Upper lobe of left lung (tissue), 6 donors: Measurements from ENCODE around the gene C5orf15. TPM values are rescaled to one million over a fixed set of nuclear protein-coding genes. Genes with fewer than 3 reads are reported as not detected.

Experiments used
- ATAC-seq, 2 donors: fragments of 200-7000 bp; cut with Tn5 transposase; one replicate each; pipeline ENCODE4 v1.9.1; 2022; ENCODE audit warnings: mild to moderate bottlenecking in 2 of 2, moderate library complexity in 2 of 2; ENCODE audit not compliant: low FRiP score in 2 of 2
- DNase-seq, 2 donors: peaks; one replicate each; pipeline ENCODE4 v3.0.0-alpha.2; 2019 to 2020
- H3K27ac ChIP-seq, 4 donors: fragments of 200-600 bp; sonication (generic); one replicate each; pipeline ENCODE4 v1.5.1; 2016 to 2019
- H3K27me3 ChIP-seq, 4 donors: fragments of 200-600 bp; sonication (generic); one replicate each; pipeline ENCODE4 v1.5.1; 2017 to 2019
- H3K36me3 ChIP-seq, 4 donors: fragments of 200-600 bp; sonication (generic); one replicate each; pipeline ENCODE4 v1.5.1; 2016 to 2019
- H3K4me1 ChIP-seq, 4 donors: fragments of 200-600 bp; sonication (generic); one replicate each; pipeline ENCODE4 v1.5.1; 2018 to 2019
- H3K4me3 ChIP-seq, 4 donors: fragments of 200-600 bp; sonication (generic); one replicate each; pipeline ENCODE4 v1.5.1; 2017 to 2019; ENCODE audit warnings: mild to moderate bottlenecking in 2 of 4, moderate library complexity in 1 of 4
- H3K9me3 ChIP-seq, 4 donors: fragments of 200-600 bp; sonication (generic); one replicate each; pipeline ENCODE4 v1.5.1; 2018 to 2019
- CTCF ChIP-seq, 6 experiments: fragments of 450-650 bp in 4 of 6; fragments of 200-600 bp in 2 of 6; sonication (generic) in 2 of 6; IDR thresholded peaks; one replicate each; pipeline ENCODE4 v1.5.1; 2016 to 2019; ENCODE audit warnings: antibody characterized with exemption in 6 of 6
- EP300 ChIP-seq, 4 donors: sonication (generic); formaldehyde crosslinking; IDR thresholded peaks; one replicate each; pipeline ENCODE4 v1.5.1; 2017; ENCODE audit warnings: antibody characterized with exemption in 4 of 4, control low read depth in 2 of 4
- POLR2A ChIP-seq, 4 donors: fragments of 450-650 bp; IDR thresholded peaks; one replicate each; pipeline ENCODE4 v1.5.1; 2016 to 2017; ENCODE audit warnings: antibody characterized with exemption in 4 of 4, mild to moderate bottlenecking in 2 of 4
- POLR2AphosphoS5 ChIP-seq, 2 donors: sonication (generic); formaldehyde crosslinking; IDR thresholded peaks; one replicate each; pipeline ENCODE4 v1.5.1; 2017; ENCODE audit warnings: antibody characterized with exemption in 2 of 2
- WGBS, 2 donors: methylation state at CpG; one replicate each; pipeline ENCODE4 v1.1.5; 2017 to 2018; 5-methylcytosine and 5-hydroxymethylcytosine counted together
- total RNA-seq, 6 donors: library from RNA; depleted of rRNA in 4 of 6; stranded (reverse); fragments of >200 nt in 4 of 6; gene quantifications; one replicate each; pipeline versions ENCODE4 v1.1.0 to v1.2.1, GENCODE V29; 2016 to 2021
- donor health status: DM: no; HTN: no; CAD: no; lungs with moderate emphysema.
- donor health status: DM: no; HTN: yes; CAD: no; lungs with severe emphysema.

Gene C5orf15
- total RNA-seq, 6 donors from 2014 or later: 15.1 to 65.5 (median 39.7) TPM

- ATAC-seq (peak in 1 of 2 donors; percentile 42), DNase-seq (no peak)
- H3K9me3 ChIP-seq: no peaks in the 10 kb centered on the region
- no peaks in the 10 kb centered on the region for H3K36me3 ChIP-seq
- peaks cover 0 to 10% (median 2%) of the 10 kb centered on the region in 4 donors for H3K4me1 ChIP-seq
- no peak overlapping the region for H3K4me3 ChIP-seq
- no peaks in the 10 kb centered on the region for H3K27me3 ChIP-seq
- peak overlapping the region in 1 of 4 donors; percentile 9 for H3K27ac ChIP-seq
- 66% methylated on average over 12 to 16 of the region's 16 CpGs for WGBS, 2 donors
- no peak for TF ChIP-seq POLR2AphosphoS5 (IDR thresholded peaks at IDR 0.05)
- TF ChIP-seq CTCF (IDR thresholded peaks at IDR 0.05): no peak
- no peak for TF ChIP-seq POLR2A (IDR thresholded peaks at IDR 0.05)
- no peak for TF ChIP-seq EP300 (IDR thresholded peaks at IDR 0.05)
These were observed 38.2 kb downstream of the C5orf15 start for GRCh38 chr5:133930061-133930812.

GRCh38 chr5:133928587-133929393, 39.6 kb downstream of the C5orf15 start:
- TF ChIP-seq EP300 (IDR thresholded peaks at IDR 0.05): no peak
- Histone ChIP-seq H3K9me3 (no peaks in the 10 kb centered on the region), H3K36me3 (no peaks in the 10 kb centered on the region), H3K4me3 (no peak overlapping the region), H3K27ac (no peak overlapping the region), H3K27me3 (no peaks in the 10 kb centered on the region), H3K4me1 (peaks cover 0 to 10% (median 2%) of the 10 kb centered on the region in 4 donors)
- ATAC-seq (no peak), DNase-seq (no peak)
- WGBS, 2 donors: 83 to 87% methylated on average over 9 of the region's 9 CpGs

GRCh38 chr5:133927300-133928180, 40.9 kb downstream of the C5orf15 start:
- ATAC-seq: no peak
- no peak for DNase-seq
- Histone ChIP-seq H3K27me3 (no peaks in the 10 kb centered on the region), H3K9me3 (no peaks in the 10 kb centered on the region), H3K4me3 (no peak overlapping the region), H3K4me1 (peaks cover 0 to 6% (median under 1%) of the 10 kb centered on the region in 4 donors), H3K36me3 (no peaks in the 10 kb centered on the region), H3K27ac (no peak overlapping the region)
- TF ChIP-seq POLR2A (IDR thresholded peaks at IDR 0.05) (no peak), CTCF (IDR thresholded peaks at IDR 0.05) (no peak), POLR2AphosphoS5 (IDR thresholded peaks at IDR 0.05) (no peak), EP300 (IDR thresholded peaks at IDR 0.05) (no peak)
- whole genome bisulfite sequencing, 2 donors: 80 to 82% methylated on average over 13 of the region's 13 CpGs

GRCh38 chr5:133926489-133927299, 41.7 kb downstream of the C5orf15 start:
- H3K4me3 ChIP-seq: no peak overlapping the region
- peak in 1 of 2 donors; percentile 62 for DNase-seq
- TF ChIP-seq EP300 (IDR thresholded peaks at IDR 0.05) (no peak), POLR2AphosphoS5 (IDR thresholded peaks at IDR 0.05) (no peak), CTCF (IDR thresholded peaks at IDR 0.05) (no peak), POLR2A (IDR thresholded peaks at IDR 0.05) (no peak)
- no peaks in the 10 kb centered on the region for H3K27me3 ChIP-seq
- WGBS, 2 donors: 79 to 84% methylated on average over 13 to 17 of the region's 17 CpGs
- H3K4me1 ChIP-seq: peaks cover 0 to 6% (median 0%) of the 10 kb centered on the region in 4 donors
- H3K27ac ChIP-seq: no peak overlapping the region
- no peaks in the 10 kb centered on the region for H3K36me3 ChIP-seq
- ATAC-seq: no peak
- H3K9me3 ChIP-seq: no peaks in the 10 kb centered on the region
